Embryonic facial prominence (tissue), 1 donor: ENCODE measurements around the gene MYH8.

Experiments used
- DNase-seq: peaks from one replicate; pipeline ENCODE4 v3.0.0-alpha.2; 2016; ENCODE audit errors: extremely low spot score

MYH8 gene

DNA sequence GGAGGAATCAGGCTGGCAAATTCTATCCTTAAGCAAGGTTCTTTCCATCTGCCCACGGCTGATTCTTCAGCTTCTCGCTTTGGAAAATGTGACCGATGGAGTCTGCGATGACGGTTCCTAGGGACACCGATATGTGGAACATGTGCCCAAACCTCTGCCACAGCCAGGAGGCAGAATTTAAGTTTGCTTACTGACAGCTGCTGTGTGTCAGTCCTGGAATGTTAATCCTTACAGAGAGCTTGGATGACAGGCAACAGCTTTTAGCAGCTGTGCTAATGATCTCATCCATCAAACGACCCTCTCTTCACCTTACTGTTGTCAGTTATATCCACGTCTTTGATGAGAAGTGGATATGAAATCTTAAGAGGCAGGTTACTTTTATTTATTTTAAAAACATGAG, 37.6 kb downstream of the MYH8 start:
- DNase-seq = no peak

DNA sequence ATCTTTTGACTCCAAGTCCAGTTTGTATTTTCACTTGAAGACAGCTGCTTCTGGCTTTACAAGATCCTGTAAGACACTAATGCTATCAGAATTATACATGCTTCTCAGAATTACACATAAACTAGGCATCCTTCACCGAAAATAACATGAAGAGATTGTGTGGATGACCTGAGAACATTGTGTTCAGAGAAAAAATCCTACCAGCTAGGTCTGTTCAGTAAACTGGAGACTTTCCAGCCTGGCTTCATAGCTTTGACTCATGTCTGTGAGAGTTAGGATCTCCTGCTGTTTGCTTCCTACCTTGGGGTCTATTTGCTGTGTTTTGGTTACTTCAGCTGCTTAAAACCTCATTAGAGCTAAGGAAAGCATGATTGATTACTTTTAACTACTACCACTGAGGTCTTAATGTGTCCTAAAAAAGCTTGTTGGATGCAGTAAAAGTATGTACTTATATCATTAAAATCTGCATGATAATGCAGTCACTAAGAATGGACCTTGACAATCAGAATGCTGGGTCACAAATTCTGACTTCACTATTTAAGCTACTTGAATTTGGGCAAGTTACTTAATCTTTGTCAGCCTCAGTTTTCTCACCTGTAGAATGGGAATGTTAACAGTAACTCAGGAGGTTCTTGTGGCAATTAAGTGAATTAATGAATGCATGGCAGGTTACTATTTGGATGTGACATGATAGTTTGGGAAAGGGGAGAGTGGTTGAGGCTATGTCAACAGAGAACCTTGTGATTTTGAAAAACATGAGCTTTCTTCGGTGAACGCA, 40.9 kb downstream of the MYH8 start:
- DNase-seq = no peak

DNA sequence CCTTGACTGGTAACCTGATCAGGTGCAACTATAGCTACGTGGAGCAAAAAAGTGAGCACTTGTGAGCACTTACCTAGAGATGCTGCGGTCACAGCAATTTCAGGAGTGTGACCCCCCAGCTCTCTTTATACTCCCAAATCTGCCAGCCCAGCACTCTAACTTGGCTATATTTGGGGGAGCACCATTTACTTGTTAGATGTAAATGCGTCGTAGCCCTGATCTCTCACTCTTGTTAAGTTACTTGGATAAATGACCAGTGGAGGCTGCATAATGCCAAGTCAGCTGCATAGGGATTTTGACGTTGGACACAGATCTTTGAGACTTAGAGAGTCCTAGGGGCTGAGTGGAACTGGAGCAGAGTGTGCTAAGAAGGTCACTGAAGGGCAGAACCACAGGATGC, 48.8 kb downstream of the MYH8 start, which contains the start of gene MYH13:
TSS of gene MYH13 (minus strand) at position 101 of the 400 bp plus-strand sequence. CDS start 8,476 bp downstream, outside the sequence.
- no peak for DNase-seq

DNA sequence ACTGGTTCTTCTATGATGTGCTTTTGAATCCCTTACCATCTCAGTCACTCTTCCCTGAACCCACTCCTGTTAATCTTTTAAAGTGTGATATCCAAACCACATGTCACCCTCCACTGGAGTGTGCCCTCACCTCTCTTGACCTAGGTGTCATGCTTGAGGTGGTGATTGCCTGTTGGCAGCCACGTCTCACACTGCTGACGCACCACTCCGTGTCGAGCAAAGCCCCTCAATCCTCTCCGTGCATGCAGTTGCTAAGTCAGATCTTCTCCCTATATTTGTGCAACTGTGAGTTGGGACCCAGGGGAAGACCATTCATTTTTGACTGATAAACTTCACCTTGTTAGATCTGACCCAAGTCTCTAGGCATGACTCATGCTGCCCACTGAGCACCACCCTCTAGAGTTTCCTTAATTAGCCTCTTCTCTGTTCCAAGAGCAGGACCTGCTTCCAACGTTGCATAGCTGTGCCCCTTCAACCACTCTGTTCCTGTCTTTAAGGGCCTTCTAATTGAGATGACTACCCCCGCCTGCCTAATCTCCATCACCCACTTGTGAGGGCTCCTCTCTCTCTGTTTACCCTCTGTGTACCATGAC, 51.6 kb downstream of the MYH8 start:
- no peak for DNase-seq

DNA sequence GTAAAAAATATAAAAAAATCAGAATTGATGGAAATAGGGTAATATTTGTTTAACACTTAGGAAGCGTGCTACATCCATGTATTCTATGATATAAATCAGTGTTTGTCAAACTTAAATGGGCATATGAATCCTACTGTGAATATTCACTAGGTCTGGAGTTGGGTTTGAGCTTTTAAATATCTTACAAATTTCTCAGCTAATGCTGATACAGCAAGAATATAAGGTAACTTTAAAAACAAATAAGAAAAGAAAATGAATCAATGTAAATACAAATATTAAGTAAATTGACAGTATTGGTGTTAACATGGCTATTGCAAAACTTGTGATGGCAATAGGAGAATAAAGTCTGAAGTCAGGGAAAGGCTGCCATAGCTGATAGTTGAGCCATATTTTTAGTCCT, 52.5 kb downstream of the MYH8 start:
- no peak for DNase-seq

DNA sequence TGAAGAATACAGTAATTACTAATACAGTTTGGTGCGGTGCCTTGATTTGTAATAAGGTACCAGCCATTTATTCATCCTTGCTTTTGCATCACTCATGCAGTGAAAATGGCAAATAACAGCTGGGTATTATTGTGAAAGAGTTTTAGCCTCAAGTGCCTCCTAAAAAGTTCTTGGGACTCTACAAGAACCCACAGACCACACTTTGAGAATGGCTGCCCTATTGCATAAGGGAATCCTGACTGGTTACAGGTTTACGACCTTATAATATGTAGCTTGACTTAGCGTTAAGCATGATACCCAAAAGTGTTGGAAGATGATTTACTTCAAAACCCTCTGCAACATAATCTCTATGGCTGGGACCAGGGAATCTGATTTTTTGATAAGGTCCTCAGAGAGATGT, 53.2 kb downstream of the MYH8 start:
- DNase-seq = no peak

DNA sequence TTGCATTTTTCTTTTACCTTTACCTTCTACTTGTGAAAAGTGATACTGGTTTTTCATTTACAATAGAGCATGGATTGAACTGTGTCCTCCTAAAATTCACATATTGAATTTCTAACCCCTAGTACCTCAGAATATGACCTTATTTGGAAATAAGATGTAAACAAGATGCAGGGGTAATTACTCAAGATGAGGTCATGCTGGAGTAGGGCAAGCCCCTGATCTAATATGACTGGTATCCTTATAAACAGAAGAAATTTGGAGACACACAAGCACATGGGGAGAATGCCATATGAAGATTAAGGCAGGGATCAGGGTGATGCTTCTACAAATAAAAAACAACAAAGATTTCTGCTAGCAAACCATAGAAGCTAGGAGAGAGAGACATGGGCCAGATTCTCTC, 61.2 kb downstream of the MYH8 start:
- no peak for DNase-seq

DNA sequence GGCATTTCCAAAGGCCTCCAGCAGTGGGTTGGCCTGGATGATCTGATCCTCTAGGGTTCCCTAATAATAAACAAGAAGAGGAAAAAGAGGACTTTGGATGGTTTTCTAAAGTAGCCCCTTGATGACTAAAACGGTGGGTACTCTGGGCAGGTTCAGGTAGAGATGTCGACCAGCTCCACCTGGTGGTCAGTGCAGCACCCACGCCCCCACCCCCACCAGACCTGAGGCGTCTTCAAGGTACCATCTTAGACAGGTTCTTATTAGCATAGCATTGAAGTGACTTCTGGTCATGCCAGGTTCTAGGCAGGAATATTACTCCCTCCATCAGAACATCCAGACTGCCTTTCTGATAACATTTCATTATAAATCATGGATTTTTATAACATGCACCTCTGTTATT, 64.0 kb downstream of the MYH8 start:
- DNase-seq = no peak

DNA sequence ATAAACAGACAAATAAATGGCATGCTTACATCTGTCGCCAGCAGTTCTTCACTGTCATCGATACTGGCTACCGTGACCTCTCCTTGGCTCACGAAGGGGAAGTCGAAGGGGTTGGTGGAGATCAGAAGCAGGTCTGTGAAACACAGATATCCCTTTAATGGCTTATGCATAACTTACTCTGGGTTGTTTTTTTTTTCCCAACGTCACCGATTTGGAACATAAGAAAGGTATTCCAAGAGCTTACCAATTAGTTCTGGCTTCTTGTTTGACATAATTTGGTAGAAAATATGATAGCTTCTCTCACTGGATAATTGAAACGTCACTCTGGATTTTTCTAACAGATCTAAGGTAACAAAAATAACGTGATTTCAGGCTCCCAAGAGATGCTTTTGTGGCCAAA, 67.1 kb downstream of the MYH8 start:
- no peak for DNase-seq

DNA sequence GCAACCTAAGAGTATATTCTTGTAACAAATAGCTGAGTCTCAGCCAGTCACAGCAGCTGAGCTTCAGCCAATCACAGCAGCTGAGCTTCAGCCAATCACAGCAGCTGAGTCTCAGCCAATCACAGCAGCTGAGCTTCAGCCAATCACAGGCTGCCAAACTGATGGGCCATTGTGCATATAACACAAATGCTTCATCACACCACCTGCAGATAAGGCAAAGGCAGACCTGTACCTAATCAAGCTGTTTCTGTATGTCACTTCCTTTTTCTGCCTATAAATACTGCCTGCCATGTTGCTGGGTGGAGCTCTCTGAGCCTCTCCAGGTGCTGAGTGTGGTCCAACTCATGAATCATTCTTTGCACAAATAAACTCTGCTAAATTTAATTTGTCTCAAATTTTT, 68.9 kb downstream of the MYH8 start:
- no peak for DNase-seq

DNA sequence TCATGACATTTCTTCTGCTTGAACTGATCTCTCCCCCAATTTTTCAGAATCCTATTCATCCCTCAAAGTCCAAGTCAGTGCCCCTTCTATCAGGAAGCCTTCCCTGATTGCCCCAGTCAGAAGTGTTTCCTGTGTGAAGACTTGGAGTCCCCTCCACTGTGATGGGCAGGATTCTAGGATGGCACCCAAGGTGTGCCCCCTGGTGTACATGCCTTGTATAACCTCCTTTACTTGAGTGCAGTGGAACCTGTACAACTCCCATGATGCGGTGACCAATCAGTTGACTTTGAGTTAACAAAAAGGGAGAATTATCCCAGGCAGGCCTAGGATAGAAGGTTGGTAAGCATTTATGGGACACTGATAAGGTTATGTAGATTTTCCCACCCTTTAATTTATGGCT, 72.3 kb downstream of the MYH8 start:
- DNase-seq = no peak

DNA sequence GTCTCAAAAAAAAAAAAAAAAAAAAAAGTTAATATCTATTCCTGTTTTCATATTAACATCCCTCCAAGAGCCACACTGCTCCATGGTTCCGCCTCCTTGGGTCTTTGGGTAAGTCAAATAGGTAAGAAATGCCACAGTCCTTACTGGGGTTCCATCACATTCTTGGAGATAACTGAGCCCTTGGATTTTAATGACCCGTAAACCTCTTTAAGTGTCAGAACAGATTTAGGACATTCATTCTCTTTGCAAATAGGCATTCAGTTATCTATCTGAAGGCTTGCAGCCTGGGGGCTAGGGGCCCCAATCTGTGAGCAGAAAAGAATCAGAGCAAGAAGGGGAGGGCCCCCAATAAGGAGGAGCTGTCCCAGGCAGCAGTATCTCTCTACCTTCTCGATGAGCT, 76.9 kb downstream of the MYH8 start:
- DNase-seq = no peak
